ENCODE data around the gene MEPCE. TPM values are rescaled to one million over a fixed set of nuclear protein-coding genes. Genes with fewer than 3 reads are reported as not detected.

The MEPCE gene
- total and polyA plus RNA-seq, 10 donors = 31.4 to 82.2 (median 59.0) TPM

GRCh38 chr7:100433592-100434296 lies 4.1 kb downstream of the MEPCE start:
- TF ChIP-seq POLR2AphosphoS5 (IDR thresholded peaks at IDR 0.05) = peak in 1 of 3 donors; percentile 32
- no peak for TF ChIP-seq POLR2A (IDR thresholded peaks at IDR 0.05)
- TF ChIP-seq CTCF (IDR thresholded peaks at IDR 0.05 in 8 of 11, conservative IDR thresholded peaks at IDR 0.05 in 3 of 11) = no peak
- peak; percentile 69 for DNase-seq
- intact Hi-C loops (cut with DNase I; ENCODE audit: low total_unique reads) = no loop called here
- H3K9me3 ChIP-seq = no peaks in the 10 kb centered on the region
- H3K4me3 ChIP-seq = peak overlapping the region in 2 of 8 donors; percentile 85 to 97
- H3K27ac ChIP-seq = peak overlapping the region; percentile 32 to 100 (median 99)
- H3K27me3 ChIP-seq (replicated peaks in 1 of 7) = no peaks in the 10 kb centered on the region
- WGBS, 5 donors = 66 to 72% (median 68%) methylated on average over 10 of the region's 10 CpGs
- peaks cover 2 to 47% (median 23%) of the 10 kb centered on the region in 6 donors for H3K36me3 ChIP-seq
- peaks cover 45 to 81% (median 64%) of the 10 kb centered on the region in 6 donors for H3K4me1 ChIP-seq

GRCh38 chr7:100434297-100435144 lies 4.9 kb downstream of the MEPCE start:
- peaks cover 45 to 89% (median 66%) of the 10 kb centered on the region in 6 donors for H3K4me1 ChIP-seq
- H3K27me3 ChIP-seq (replicated peaks in 1 of 7) = no peaks in the 10 kb centered on the region
- DNase-seq = no peak
- H3K4me3 ChIP-seq = peak overlapping the region; percentile 77 to 97 (median 86)
- H3K27ac ChIP-seq = peak overlapping the region; percentile 95 to 100 (median 99)
- TF ChIP-seq CTCF (IDR thresholded peaks at IDR 0.05 in 8 of 11, conservative IDR thresholded peaks at IDR 0.05 in 3 of 11) = no peak
- TF ChIP-seq POLR2AphosphoS5 (IDR thresholded peaks at IDR 0.05) = peak in 1 of 3 donors; percentile 37
- no peaks in the 10 kb centered on the region for H3K9me3 ChIP-seq
- WGBS, 5 donors = 74 to 85% (median 78%) methylated on average over 22 of the region's 22 CpGs
- peaks cover 2 to 47% (median 23%) of the 10 kb centered on the region in 6 donors for H3K36me3 ChIP-seq
- intact Hi-C loops (cut with DNase I; ENCODE audit: low total_unique reads) = no loop called here

GRCh38 chr7:100435401-100436304 lies 6.0 kb downstream of the MEPCE start:
- peak; percentile 92 for DNase-seq
- Histone ChIP-seq H3K36me3 (peaks cover 2 to 47% (median 23%) of the 10 kb centered on the region in 6 donors), H3K4me1 (peaks cover 43 to 90% (median 65%) of the 10 kb centered on the region in 6 donors), H3K27me3 (replicated peaks in 1 of 7) (no peaks in the 10 kb centered on the region), H3K27ac (peak overlapping the region; percentile 95 to 100 (median 99)), H3K4me3 (peak overlapping the region; percentile 77 to 97 (median 86)), H3K9me3 (no peaks in the 10 kb centered on the region)
- intact Hi-C loops (cut with DNase I; ENCODE audit: low total_unique reads) = no loop called here
- 2 to 3% (median 2%) methylated on average over 35 to 81 of the region's 81 CpGs for WGBS, 5 donors
- TF ChIP-seq POLR2AphosphoS5 (IDR thresholded peaks at IDR 0.05) (peak; percentile 81 to 87 (median 82)), CTCF (IDR thresholded peaks at IDR 0.05 in 8 of 11, conservative IDR thresholded peaks at IDR 0.05 in 3 of 11) (peak in 2 of 11 experiments; percentile 7 to 8), POLR2A (IDR thresholded peaks at IDR 0.05) (no peak)

All from spleen (tissue), 11 donors.